NCI-H748 (cell line): Measurements from ENCODE around the gene MTAP.

Experiments used
- DNase-seq: peaks from one replicate; lab custom pipeline; 2025; ENCODE audit not compliant: unreplicated experiment; lab: John Stamatoyannopoulos, UW

The MTAP gene

DNA sequence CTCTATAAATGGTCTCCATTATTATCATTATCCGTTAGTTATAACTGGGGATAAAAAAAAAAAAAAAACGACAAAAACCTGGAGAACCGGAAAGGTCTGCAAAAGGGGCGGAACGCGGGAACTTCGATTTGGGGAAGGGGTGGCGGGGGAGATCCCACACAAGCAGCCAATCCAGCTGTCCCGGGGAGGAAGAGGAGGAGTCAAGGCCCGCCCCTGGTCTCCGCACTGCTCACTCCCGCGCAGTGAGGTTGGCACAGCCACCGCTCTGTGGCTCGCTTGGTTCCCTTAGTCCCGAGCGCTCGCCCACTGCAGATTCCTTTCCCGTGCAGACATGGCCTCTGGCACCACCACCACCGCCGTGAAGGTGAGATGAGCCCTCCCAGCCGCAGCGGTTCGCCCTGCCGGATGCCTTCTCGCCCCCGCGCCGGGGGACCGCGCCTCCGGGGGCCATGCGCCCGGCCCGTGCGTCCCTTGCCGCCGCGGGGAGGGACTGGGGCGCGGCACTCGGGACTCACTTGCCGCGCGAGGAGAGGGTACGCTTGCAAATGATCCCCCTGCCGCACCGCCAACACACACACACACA, at the start of gene MTAP:
Gene MTAP, plus strand, starts transcription at position 219 of the 583 bp plus-strand sequence. Its CDS starts 113 bp downstream, at position 332.
- DNase-seq: peak; percentile 97

DNA sequence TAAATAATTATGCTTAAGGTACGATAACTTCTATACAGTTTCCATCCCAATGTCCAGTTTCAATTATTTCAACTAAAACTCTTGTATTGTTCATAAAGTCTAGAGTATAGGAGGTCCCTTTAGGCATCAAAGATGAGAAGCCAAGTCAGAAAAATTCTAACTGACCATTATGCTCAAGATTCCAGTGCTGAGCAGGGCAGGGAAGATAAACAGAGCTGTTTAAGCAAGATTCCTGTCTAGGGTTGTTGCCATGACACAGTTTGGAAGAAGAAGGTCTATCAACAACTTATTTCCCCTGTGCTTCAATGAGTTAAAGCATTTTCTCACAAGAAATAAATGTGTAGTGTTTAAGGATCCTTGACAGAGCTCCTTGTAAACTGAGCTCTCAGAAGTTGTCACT, 48.9 kb upstream of the MTAP start:
- no peak for DNase-seq

DNA sequence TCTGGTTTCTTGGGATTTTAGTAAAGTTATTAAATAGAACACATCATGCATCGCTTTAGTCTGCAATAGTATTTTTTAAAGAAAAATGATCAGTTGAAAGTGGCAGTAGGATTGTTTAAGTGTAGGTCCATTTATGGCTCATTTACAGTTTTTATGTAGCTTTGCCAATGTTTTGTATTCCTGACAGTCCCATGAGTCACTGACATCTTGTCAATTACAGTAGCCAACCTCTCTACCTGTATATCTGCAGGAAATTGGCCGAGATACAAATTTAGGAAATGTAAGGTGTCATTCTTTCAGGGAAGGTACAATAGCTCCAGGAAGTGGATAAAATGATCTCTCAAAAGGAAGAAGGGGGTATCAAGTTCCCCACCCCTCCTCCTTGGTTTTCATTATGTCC, 47.7 kb upstream of the MTAP start:
- no peak for DNase-seq

DNA sequence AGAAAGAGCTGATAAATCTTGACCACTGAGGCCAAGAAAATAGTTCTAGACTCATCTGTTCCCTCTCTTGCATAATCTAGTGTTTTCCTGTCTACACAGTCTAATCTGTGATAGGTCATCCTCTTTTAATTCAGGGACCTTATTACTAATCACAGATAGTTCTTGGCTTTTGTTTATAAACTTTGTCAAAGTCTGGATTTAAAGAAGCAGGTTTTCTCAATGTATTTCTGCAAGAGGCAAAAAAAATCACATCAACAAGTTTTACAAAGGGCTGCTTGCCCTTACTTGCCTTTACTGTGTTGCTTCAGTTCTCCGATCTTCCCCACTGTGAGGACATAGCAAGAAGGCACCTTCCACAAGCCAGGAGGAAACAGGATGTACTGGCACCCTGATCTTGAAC, 43.9 kb upstream of the MTAP start:
- DNase-seq: no peak

DNA sequence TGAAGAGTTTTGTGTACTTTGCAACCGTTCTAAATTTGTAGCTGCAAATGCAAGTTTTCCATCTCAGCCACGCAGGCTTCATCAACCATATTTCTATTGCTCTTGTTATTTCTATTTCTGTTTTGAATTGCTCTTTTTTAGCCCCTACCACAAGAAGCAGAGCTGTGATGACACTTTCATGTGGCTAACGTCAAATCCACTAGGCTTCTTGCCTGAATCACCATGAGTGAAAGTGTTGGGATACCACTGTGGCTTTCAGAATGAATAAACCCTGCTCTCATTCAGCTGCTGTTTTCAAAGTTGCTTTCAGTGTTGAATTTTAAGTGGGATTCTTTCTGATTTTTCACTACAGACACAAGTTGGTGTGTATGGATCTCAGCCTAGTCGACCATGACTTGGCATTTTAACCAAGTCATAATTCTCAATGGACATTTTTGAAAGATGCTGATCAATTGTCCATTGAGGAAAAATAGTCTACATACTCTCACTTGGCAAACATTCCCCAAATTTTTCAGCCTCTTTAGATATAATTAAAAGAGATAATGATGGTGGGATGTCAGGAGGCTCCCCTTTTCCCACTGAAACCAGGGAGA, 41.0 kb upstream of the MTAP start:
- no peak for DNase-seq

DNA sequence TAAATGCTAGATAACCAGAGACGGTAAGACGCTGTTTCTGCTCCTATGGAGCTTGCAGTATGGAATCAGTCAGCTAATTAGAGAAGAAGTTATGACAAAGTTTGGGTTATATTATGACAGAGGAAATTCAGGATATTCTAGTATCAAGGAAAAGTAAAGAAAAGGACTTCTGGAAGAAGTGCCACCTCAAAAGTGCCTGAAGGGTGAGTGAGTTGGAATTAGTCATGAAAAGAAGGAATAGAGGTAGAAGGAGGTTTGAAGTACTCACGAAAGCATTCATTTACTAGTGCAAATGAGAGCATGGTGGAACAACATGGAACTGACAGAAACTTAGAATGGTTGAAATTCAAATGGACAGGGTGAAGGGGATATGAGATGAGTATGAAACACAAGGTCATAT, 40.4 kb upstream of the MTAP start:
- no peak for DNase-seq

DNA sequence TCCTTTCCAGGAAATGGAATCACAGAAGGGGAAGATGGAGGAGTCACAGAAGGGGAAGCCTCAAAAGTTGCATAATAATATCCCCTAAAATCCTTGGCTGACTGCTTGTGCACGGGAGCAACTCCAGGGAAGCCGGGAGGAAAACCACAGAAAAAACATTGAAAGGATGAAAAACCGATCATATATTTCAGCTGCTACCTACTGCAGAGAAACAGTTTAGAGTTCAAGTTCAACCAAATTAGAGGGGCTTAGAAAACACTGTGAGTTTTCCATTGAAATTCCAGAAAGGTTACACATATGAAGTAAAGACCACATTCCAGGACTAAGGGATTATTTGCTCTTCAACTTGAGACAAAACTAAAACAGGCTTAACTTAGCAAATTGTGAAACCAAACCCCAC, 37.6 kb upstream of the MTAP start:
- DNase-seq: no peak

DNA sequence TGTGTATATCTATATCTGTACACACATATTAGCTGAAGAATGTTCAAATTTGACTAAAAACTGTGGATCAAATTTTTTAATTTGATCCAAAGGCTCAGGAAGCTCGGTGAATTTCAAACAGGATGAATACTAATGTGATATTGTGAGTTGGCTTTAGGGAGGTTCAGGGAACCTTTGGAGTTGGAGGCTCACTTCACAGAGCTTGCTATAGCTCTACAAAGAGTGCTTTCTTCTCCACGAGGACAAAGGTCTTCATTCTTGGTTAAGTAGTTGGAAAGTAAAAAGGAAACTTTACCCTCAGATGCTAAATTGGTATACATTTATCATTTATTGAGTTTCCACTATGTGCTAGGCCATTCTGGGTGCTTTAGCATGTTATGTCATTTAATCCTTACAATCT, 36.3 kb upstream of the MTAP start:
- no peak for DNase-seq

DNA sequence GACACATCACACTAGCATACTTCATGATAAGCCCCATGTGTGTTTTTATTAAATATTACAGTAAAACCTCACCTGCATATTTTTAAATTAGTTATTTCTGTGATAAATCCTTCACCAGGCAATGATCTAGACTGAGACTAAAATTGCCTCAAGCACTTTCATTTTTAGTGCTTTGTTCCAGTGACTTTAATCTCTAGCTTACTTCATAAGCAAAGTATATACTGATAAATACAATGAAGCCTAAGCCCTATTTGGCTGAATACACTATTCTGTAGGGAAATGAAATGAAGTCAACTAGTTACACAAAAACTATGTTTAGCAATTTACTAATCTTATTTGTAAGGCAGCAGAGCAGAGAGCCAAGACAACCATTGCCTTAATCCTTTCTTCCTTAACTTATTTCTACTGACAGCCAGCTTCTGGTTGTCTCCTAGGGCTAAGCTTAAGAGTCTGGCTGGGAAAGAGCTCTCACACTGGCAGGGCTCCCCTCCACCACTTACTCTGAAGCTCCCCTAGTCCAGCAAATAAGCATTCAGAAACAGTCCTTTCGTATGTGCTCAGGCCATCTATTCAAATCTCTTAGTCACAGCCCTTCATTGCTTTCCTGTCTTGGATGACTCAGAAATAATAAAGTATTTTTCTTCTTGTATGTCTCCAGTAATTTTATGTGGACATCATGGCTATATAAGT, 31.4 kb upstream of the MTAP start:
- DNase-seq: no peak

DNA sequence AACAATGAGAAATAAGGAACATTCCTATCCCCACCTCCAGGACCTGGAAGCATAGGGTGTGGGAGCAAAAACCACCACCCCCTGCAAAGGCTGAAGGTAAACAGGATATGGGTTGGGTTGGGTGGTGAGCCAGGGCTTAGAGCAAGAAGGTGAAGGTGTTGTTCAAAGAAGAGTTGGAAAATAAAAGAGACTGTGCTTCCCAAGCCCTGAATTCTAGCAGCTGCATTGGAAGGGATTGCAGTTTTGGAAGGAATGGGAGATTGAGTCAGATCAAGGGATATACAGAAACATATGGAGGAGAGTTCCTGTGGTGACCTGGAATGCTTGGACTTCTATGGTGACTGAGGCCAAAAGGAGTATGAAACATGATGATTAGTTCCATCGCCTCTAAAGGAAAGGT, 24.7 kb upstream of the MTAP start:
- no peak for DNase-seq

DNA sequence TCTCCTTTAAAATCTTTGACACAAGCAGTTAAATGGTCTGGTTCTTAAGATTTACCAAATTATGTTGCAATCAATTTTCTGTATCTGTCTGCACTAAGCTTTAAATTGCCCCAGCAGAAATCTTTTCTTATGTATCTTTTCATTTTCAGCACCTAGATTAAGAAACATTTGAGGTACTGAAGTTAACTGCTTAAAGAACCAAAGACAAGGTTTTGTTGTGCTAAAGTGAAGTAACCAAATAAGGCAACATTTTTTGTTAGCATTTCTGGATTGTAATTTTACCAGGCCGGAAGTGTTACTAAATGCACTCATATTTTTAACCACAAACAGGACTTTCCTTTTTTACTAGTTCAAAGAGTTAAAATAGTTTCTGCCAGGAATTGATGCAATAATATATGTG, 24.1 kb upstream of the MTAP start:
- no peak for DNase-seq

DNA sequence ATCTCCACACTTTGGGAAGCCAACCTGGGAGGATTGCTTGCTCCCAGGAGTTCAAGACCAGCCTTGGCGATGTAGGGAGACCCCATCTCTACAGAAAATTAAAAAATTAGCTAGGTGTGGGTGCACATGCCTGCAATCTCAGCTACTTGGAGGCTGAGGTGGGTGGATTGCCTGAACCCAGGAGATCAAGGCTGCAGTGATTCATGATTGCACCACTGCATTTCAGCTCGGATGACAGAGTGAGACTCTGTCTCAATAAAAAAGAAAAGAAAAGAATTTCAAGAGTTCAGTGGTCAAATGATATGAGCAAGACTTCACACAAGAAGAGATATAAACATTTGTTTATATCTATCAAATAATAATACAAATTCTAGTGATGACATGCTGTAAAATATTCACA, 23.0 kb upstream of the MTAP start:
- no peak for DNase-seq

DNA sequence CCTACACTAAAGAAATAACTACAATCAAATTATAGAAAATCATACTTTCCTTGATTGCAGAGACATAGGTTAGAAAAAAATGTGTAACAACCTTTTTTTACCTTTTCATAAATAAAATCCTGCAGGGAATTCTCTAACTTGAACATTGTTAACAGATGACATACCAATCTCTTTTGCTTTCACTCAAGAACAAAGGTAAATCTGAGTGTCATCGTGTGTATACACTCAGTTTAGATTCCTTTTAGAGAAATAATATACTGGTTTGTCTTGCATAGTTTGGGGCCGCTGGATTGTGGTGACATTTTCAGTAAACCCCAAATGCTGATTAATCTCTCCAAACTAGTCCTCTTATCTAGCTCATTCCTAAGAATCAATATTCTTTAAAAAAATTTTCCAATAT, 20.8 kb upstream of the MTAP start:
- DNase-seq: no peak

DNA sequence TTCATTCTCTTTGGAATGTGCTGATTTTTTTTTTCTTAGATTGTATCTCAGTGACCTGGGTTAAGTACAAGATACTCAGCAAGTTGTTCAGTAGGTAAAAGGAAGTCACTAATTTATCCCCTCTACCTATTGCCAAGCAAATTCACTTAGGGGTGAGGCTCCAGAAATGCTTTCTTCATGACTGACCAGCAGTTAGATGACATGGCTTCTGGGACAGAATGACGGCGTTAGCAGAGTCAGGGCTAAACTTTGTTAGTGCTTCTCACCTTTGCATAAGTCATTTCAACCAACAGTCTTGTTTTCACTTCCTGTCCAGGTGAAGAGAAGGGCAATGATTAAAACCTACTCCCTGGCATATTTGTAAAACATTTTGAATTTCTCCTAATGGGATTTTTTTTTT, 20.2 kb upstream of the MTAP start:
- DNase-seq: no peak

DNA sequence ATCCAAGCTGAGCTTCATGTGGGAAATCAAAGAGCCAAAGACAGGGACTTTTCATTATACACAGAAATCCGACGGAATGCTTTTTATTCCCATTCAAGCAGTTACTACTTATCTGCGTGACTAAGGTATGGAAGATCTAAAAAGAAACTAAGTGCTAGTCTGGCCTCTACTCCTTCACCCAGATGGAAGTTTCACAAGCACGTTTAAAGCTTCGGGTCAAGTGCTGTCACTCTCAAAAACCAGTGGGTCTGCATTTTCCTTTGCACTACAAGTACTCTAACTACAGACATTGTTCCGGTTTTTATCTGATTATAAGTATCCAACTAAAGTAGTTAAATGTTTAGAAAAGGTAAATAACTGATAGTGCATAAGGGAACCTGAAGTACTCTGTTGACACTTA, 13.7 kb upstream of the MTAP start:
- no peak for DNase-seq

DNA sequence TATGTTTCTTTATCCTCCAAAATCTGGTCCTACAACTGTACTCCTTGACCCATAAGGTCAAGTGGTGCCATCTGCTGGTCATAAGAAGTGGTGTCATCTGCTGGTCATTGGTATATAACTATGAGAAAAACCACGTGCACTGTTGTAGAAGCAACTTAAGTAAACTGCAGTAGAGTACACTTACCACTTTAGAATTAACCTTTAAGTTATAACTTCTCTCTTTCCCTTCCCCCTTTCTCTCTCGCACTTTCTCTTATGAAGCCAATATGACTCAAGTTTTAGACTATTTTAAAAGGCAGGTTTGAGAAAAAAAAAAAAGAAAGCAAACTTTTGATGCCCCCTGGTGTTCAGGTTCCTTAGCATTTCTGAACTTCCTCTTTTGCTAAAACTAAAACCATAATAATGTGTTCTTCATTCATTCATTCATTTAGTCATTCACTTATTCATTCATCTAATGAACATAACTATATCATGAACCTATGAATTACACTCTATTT, 12.8 kb upstream of the MTAP start:
- DNase-seq: peak; percentile 81

DNA sequence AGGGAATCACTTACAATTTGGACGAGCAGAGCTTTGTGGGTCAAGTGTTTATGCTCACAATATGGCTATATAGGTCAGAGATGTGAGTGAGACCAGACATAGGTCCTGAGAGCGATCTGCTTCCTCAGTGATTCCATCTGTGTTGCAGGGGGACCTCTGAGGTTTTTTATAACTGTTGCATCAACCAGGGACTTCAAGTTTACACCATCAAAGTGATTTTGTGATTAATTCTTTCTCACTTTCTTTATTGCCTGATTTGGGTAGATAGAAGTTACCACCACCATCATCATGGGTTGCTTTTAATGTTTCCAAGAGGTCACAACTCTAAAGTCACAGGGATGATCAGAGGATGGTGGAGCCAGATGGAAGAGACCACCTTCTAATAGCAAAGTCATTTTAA, 7.0 kb upstream of the MTAP start:
- DNase-seq: no peak

DNA sequence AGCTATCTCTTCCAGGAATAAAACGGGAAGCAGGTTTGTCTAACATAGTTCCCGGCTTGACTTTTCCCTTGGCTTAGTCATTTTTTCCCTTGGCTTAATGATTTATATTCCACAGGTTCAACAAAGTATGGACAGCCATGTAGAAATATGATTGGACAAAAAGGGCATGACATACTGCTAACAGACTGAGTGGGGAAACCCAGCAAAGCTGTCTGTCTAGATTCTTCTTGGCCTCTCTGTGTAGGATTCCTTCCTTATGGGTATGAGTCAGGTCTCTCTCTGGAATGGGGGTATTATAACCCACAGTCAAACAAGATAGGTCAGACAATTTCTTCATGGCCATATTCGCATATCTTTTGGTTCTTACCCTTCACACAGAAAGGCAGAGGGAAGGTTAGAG, 5.7 kb upstream of the MTAP start:
- no peak for DNase-seq

DNA sequence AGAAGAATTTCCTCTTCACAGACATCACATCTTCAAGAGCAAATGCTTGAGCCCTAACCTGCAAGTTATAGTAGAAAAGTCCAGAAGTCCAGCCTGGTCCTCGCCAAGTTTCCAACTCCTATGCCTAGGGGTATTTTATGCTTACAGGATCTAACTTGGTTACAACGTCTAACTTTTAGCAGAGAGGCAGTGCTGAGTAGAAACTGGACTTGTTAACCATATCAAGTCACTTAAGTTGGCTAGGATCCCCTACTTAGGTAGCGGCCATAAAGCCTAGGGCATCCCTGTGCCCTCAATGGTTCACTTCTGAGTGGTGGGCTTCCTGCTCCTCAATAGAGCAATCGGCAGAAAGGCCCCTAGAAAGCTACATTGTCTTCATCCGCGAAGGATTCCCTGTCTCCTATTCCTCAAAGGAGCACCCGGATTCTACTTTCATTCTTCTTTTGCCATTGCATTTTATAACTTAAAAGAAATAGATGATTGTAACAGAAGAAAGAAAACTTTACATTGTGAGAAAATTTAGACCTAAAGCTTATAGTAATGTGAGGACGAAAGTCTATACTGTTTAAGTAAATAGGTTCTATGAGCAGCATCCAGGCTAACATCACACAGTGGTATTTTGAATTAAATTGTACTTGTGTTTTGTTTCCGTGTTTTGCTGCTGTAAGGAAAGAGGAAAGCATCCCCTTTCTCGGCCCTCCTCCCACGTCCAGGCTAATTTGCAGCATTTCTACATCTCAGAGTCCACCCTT, 1.3 kb upstream of the MTAP start:
- DNase-seq: no peak

DNA sequence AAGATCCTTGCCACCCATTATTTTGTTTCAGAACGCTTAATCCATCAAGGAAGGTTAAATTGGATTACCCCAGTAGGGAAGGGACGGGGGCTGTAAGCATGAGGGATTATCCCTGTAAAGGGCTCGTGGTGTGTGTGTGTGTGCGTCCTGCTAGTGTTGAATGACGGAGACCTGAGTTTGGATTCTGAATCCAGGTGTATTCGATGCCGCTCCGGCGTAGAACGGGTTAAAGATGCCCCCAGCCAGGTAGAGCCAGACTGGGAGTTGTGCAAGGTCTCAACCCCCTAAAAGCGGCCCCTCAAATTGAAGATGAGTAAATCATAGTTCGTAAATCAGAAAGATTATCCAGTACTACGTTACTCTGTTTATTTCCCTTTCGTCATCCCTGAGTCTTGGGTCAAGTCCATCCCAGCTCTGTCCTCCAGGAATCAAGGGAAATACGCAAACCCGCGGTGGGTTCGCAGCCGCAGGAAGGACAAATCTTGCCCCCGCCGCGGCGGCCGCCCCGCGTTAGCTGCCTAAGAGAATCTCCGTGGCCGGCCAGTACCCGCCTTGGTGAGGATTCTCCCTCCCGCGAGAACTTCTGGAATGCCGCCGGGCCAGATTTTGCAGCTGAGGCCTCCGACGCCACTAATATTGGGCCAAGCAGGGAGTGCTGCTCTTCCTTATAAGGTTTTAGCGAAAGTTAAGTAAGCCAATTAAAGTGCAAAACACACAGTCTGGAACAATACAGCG, 586 bp upstream of the MTAP start:
- peak; percentile 89 for DNase-seq

DNA sequence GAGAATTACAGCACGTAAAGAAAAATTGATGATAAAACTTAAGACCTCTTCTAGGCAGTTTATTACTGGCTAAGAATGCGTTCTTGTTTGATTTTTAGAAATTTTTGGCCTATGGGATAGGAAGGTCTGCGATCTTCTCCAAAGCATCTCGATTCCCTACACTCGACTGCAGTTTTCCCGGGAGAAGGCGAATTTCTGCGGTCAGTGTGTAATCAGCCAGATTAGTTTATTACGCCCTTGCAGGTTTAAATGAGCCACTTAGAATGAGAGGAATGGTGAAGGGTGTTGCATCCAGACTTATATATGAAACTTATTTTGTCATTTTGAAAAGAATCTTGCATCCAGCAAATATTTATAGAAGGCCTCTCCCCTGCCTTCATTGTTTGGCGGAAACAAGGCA, 1.2 kb downstream of the MTAP start:
- peak; percentile 31 for DNase-seq
